ENCODE data around the gene CACNG7.

Gene CACNG7

DNA sequence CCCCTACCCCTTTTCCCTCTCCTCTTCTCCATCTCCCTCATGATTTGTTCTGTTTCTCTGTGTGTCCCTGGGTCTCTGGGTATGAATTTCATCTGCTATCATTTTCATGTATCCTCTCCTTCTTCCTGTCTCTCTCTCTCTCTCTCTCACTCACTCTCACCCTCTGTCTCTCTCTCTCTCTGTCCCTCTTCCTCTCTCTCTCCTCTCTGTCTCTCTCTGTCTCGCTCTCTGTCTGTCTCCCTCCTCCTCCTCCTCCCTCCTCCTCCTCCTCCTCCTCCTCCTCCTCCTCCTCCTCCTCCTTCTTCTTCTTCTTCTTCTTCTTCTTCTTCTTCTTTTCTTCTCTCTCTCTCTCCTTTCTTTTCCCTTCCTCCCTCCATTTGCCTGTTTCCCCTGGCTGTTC is 3.3 kb upstream of the CACNG7 start:
- no peak overlapping the region for H3K9ac ChIP-seq (ENCODE audit: low read depth in 1 of 2, low read length in 2 of 2)
- H3K36me3 ChIP-seq (ENCODE audit: control insufficient read depth in 1 of 2, insufficient read depth in 2 of 2, low read length in 2 of 2), result no peaks in the 10 kb centered on the region
- H3K4me3 ChIP-seq (ENCODE audit: low read depth in 1 of 2, low read length in 2 of 2), result no peak overlapping the region
- H3K9me3 ChIP-seq (ENCODE audit: control insufficient read depth in 1 of 2, low read length in 2 of 2), result no peaks in the 10 kb centered on the region
- peaks cover 24 to 46% of the 10 kb centered on the region in 2 donors for H3K27me3 ChIP-seq (ENCODE audit: control insufficient read depth in 1 of 2, insufficient read depth in 2 of 2, low read length in 2 of 2)
- H3K4me1 ChIP-seq (ENCODE audit: control insufficient read depth in 1 of 2, insufficient read depth in 2 of 2, low read length in 2 of 2), result peaks cover 0 to 3% of the 10 kb centered on the region in 2 donors
- no peak overlapping the region for H3K27ac ChIP-seq (ENCODE audit: low read depth, low read length)

DNA sequence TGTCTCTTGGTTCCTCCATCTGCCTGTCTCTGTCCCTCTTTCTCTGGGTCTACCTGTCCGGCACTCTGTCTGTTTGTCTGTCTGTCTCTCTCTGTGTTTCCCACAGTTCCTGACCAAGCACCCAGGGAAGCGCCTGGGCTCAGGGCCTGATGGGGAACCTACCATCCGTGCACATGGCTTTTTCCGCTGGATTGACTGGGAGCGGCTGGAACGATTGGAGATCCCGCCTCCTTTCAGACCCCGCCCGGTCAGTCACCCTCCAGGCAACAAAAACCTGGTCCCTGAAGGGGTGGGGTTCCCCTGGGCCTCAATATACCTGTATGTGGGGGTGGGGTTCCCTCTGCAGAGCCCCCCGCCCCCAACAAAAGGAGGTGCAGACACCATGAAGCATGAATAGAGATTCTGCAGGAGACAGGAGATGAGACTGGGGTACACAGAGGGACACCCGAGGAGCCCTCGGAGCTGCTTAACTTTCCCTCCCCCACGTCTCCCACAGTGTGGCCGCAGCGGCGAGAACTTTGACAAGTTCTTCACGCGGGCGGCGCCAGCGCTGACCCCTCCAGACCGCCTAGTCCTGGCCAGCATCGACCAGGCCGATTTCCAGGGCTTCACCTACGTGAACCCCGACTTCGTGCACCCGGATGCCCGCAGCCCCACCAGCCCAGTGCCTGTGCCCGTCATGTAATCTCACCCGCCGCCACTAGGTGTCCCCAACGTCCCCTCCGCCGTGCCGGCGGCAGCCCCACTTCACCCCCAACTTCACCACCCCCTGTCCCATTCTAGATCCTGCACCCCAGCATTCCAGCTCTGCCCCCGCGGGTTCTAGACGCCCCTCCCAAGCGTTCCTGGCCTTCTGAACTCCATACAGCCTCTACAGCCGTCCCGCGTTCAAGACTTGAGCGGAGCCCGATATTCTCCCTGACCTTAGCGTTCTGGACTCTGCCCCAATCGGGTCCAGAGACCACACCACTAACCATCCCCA is 2.6 kb upstream of the CACNG7 start:
- H3K9ac ChIP-seq (ENCODE audit: low read depth in 1 of 2, low read length in 2 of 2), result no peak overlapping the region

GRCh38 chr19:53907193-53907581 is 1.9 kb upstream of the CACNG7 start:
- Histone ChIP-seq H3K9ac (ENCODE audit: low read depth in 1 of 2, low read length in 2 of 2) (no peak overlapping the region), H3K9me3 (ENCODE audit: control insufficient read depth in 1 of 2, low read length in 2 of 2) (no peaks in the 10 kb centered on the region), H3K4me1 (ENCODE audit: control insufficient read depth in 1 of 2, insufficient read depth in 2 of 2, low read length in 2 of 2) (peaks cover 0 to 3% of the 10 kb centered on the region in 2 donors), H3K27me3 (ENCODE audit: control insufficient read depth in 1 of 2, insufficient read depth in 2 of 2, low read length in 2 of 2) (peaks cover 28 to 53% of the 10 kb centered on the region in 2 donors), H3K27ac (ENCODE audit: low read depth, low read length) (no peak overlapping the region), H3K4me3 (ENCODE audit: low read depth in 1 of 2, low read length in 2 of 2) (no peak overlapping the region), H3K36me3 (ENCODE audit: control insufficient read depth in 1 of 2, insufficient read depth in 2 of 2, low read length in 2 of 2) (no peaks in the 10 kb centered on the region)

More for the DNA sequence above, 2.6 kb upstream of the CACNG7 start:
- peaks cover 0 to 3% of the 10 kb centered on the region in 2 donors for H3K4me1 ChIP-seq (ENCODE audit: control insufficient read depth in 1 of 2, insufficient read depth in 2 of 2, low read length in 2 of 2)
- H3K27me3 ChIP-seq (ENCODE audit: control insufficient read depth in 1 of 2, insufficient read depth in 2 of 2, low read length in 2 of 2), result peaks cover 25 to 49% of the 10 kb centered on the region in 2 donors
- no peaks in the 10 kb centered on the region for H3K9me3 ChIP-seq (ENCODE audit: control insufficient read depth in 1 of 2, low read length in 2 of 2)
- H3K36me3 ChIP-seq (ENCODE audit: control insufficient read depth in 1 of 2, insufficient read depth in 2 of 2, low read length in 2 of 2), result no peaks in the 10 kb centered on the region
- H3K4me3 ChIP-seq (ENCODE audit: low read depth in 1 of 2, low read length in 2 of 2), result no peak overlapping the region
- H3K27ac ChIP-seq (ENCODE audit: low read depth, low read length), result no peak overlapping the region

DNA sequence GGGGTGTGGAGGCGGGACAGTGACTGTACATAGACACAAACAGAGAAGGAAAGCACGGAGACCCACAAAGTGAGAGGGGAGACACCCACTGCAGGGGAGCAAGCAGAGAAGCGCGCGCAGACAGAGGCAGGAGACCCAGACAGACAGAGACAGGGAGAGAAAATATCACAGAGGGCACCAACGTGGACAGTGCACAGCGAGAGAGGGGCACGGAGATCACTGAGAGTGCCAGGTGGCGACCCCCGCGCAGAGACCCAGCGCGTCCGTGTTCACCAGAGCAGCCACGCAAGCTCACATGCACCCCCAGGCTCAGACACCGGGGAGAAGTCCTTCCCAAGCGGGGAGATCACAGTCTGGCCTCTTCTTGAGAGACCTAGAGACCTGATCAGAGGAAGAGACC is 1.4 kb upstream of the CACNG7 start:
- Histone ChIP-seq H3K9me3 (ENCODE audit: control insufficient read depth in 1 of 2, low read length in 2 of 2) (no peaks in the 10 kb centered on the region), H3K27ac (ENCODE audit: low read depth, low read length) (no peak overlapping the region), H3K4me1 (ENCODE audit: control insufficient read depth in 1 of 2, insufficient read depth in 2 of 2, low read length in 2 of 2) (peaks cover 0 to 3% of the 10 kb centered on the region in 2 donors), H3K9ac (ENCODE audit: low read depth in 1 of 2, low read length in 2 of 2) (no peak overlapping the region), H3K27me3 (ENCODE audit: control insufficient read depth in 1 of 2, insufficient read depth in 2 of 2, low read length in 2 of 2) (peaks cover 29 to 58% of the 10 kb centered on the region in 2 donors), H3K36me3 (ENCODE audit: control insufficient read depth in 1 of 2, insufficient read depth in 2 of 2, low read length in 2 of 2) (no peaks in the 10 kb centered on the region), H3K4me3 (ENCODE audit: low read depth in 1 of 2, low read length in 2 of 2) (no peak overlapping the region)

DNA sequence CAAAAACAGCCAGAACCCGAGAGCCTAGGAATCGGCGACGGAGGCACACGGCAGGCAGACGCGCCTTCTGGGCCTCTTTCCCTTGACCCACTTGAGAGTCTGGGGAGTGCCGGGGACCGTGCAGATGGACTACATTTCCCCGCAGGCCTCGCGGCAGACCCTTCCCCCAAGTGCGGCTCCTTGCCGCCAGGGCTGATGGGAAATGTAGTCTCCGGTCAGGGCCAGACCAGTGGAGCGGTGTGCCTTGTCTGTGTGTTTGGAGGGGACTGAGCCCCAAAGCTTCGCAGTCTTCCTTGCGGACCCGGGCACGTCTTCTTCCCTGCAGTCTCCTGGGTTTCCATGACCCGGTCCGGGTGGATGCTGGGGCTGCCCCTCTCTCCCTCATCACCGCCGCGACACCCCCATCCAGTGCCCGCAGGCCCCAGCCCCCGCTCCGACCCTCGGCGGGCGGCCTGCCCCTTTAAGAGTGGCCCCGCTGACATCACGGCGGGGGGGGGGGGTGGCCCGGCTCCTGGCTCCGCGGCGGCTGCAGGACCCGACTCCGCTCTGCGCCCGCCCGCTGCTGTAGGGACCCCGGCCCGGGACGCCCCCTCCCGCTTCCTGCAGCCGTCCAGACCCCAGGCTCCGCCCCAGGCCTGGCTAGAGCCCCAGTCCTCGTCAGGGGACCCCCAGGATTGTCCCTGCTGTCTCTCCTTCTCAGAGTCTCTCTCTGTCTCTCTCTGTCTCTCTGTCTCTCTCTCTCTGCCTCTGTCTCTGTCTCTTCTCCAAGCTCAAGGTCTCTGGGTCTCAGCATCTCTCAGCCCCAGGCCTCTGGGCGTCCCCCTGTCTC is 758 bp upstream of the CACNG7 start:
- Histone ChIP-seq H3K9me3 (ENCODE audit: control insufficient read depth in 1 of 2, low read length in 2 of 2) (no peaks in the 10 kb centered on the region), H3K4me1 (ENCODE audit: control insufficient read depth in 1 of 2, insufficient read depth in 2 of 2, low read length in 2 of 2) (peaks cover 0 to 3% of the 10 kb centered on the region in 2 donors), H3K4me3 (ENCODE audit: low read depth in 1 of 2, low read length in 2 of 2) (no peak overlapping the region), H3K27me3 (ENCODE audit: control insufficient read depth in 1 of 2, insufficient read depth in 2 of 2, low read length in 2 of 2) (peaks cover 29 to 60% of the 10 kb centered on the region in 2 donors), H3K27ac (ENCODE audit: low read depth, low read length) (no peak overlapping the region), H3K9ac (ENCODE audit: low read depth in 1 of 2, low read length in 2 of 2) (no peak overlapping the region), H3K36me3 (ENCODE audit: control insufficient read depth in 1 of 2, insufficient read depth in 2 of 2, low read length in 2 of 2) (no peaks in the 10 kb centered on the region)

DNA sequence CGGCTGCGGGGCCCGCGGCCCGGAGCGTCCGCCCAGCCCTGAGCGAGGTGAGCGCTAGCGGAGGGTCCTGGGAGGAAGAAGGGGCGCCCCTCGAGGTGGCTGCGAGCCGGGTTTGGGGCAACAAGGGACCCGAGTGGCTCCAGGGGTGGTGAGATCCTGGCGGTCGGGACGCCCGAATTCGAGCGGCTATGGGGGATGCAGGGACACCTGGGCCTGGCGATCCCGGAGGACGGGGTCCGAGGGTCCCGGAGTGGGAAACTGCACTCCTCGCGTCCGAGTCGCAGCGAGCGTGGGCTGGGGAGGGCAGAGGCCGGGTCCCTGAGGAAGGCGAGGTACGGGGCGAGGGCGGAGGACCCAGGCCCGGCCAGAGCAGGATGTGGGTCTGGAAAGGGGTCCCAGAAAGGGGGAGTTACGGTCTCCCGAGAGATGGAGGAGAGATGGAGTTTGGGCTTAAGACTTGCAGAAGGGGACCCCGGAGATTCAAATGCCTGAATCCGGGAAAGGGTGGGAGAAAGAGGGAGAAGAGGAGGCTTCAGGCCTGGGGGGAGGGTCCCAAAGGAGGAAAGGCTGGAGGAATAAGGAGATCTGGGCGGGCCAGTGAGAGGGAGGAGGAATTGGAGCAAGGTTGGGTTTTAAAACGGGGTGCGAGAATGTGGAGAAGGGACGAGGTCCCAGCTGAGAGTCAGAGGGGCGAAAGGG is 542 bp downstream of the CACNG7 start:
- no peak overlapping the region for H3K9ac ChIP-seq (ENCODE audit: low read depth in 1 of 2, low read length in 2 of 2)
- H3K27ac ChIP-seq (ENCODE audit: low read depth, low read length), result no peak overlapping the region
- H3K9me3 ChIP-seq (ENCODE audit: control insufficient read depth in 1 of 2, low read length in 2 of 2), result no peaks in the 10 kb centered on the region
- peaks cover 29 to 60% of the 10 kb centered on the region in 2 donors for H3K27me3 ChIP-seq (ENCODE audit: control insufficient read depth in 1 of 2, insufficient read depth in 2 of 2, low read length in 2 of 2)
- no peaks in the 10 kb centered on the region for H3K36me3 ChIP-seq (ENCODE audit: control insufficient read depth in 1 of 2, insufficient read depth in 2 of 2, low read length in 2 of 2)
- no peak overlapping the region for H3K4me3 ChIP-seq (ENCODE audit: low read depth in 1 of 2, low read length in 2 of 2)
- H3K4me1 ChIP-seq (ENCODE audit: control insufficient read depth in 1 of 2, insufficient read depth in 2 of 2, low read length in 2 of 2), result peaks cover 0 to 3% of the 10 kb centered on the region in 2 donors

- Histone ChIP-seq H3K27me3 (ENCODE audit: control insufficient read depth in 1 of 2, insufficient read depth in 2 of 2, low read length in 2 of 2) (peaks cover 29 to 55% of the 10 kb centered on the region in 2 donors), H3K27ac (ENCODE audit: low read depth, low read length) (no peak overlapping the region), H3K36me3 (ENCODE audit: control insufficient read depth in 1 of 2, insufficient read depth in 2 of 2, low read length in 2 of 2) (no peaks in the 10 kb centered on the region), H3K4me3 (ENCODE audit: low read depth in 1 of 2, low read length in 2 of 2) (no peak overlapping the region), H3K4me1 (ENCODE audit: control insufficient read depth in 1 of 2, insufficient read depth in 2 of 2, low read length in 2 of 2) (peaks cover 0 to 3% of the 10 kb centered on the region in 2 donors), H3K9ac (ENCODE audit: low read depth in 1 of 2, low read length in 2 of 2) (no peak overlapping the region), H3K9me3 (ENCODE audit: control insufficient read depth in 1 of 2, low read length in 2 of 2) (no peaks in the 10 kb centered on the region)
Observed at GRCh38 chr19:53910170-53910518, 1.1 kb downstream of the CACNG7 start.

DNA sequence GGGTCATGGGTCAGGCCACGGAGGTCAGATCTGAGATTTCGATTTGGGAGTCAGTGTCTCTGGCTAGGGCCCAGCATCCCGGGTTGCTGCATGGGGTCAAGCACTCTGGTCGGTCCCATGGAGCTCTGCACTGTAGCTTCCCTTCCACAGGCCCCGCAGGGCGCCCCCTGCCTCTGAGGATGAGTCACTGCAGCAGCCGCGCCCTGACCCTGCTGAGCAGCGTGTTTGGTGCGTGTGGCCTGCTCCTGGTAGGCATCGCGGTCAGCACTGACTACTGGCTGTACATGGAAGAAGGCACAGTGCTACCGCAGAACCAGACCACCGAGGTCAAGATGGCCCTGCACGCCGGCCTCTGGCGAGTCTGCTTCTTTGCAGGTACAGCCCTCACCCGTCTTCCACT is 3.6 kb downstream of the CACNG7 start:
- no peaks in the 10 kb centered on the region for H3K36me3 ChIP-seq (ENCODE audit: control insufficient read depth in 1 of 2, insufficient read depth in 2 of 2, low read length in 2 of 2)
- no peaks in the 10 kb centered on the region for H3K9me3 ChIP-seq (ENCODE audit: control insufficient read depth in 1 of 2, low read length in 2 of 2)
- peaks cover 28 to 40% of the 10 kb centered on the region in 2 donors for H3K27me3 ChIP-seq (ENCODE audit: control insufficient read depth in 1 of 2, insufficient read depth in 2 of 2, low read length in 2 of 2)
- H3K4me3 ChIP-seq (ENCODE audit: low read depth in 1 of 2, low read length in 2 of 2), result no peak overlapping the region
- no peak overlapping the region for H3K27ac ChIP-seq (ENCODE audit: low read depth, low read length)
- no peak overlapping the region for H3K9ac ChIP-seq (ENCODE audit: low read depth in 1 of 2, low read length in 2 of 2)
- peaks cover 0 to 3% of the 10 kb centered on the region in 2 donors for H3K4me1 ChIP-seq (ENCODE audit: control insufficient read depth in 1 of 2, insufficient read depth in 2 of 2, low read length in 2 of 2)

- no peaks in the 10 kb centered on the region for H3K4me1 ChIP-seq (ENCODE audit: control insufficient read depth in 1 of 2, insufficient read depth in 2 of 2, low read length in 2 of 2)
- H3K9me3 ChIP-seq (ENCODE audit: control insufficient read depth in 1 of 2, low read length in 2 of 2), result no peaks in the 10 kb centered on the region
- H3K27me3 ChIP-seq (ENCODE audit: control insufficient read depth in 1 of 2, insufficient read depth in 2 of 2, low read length in 2 of 2), result peaks cover 9 to 20% of the 10 kb centered on the region in 2 donors
- H3K27ac ChIP-seq (ENCODE audit: low read depth, low read length), result no peak overlapping the region
- no peaks in the 10 kb centered on the region for H3K36me3 ChIP-seq (ENCODE audit: control insufficient read depth in 1 of 2, insufficient read depth in 2 of 2, low read length in 2 of 2)
- H3K9ac ChIP-seq (ENCODE audit: low read depth in 1 of 2, low read length in 2 of 2), result no peak overlapping the region
- H3K4me3 ChIP-seq (ENCODE audit: low read depth in 1 of 2, low read length in 2 of 2), result no peak overlapping the region
Observed at GRCh38 chr19:53915000-53915399, 5.9 kb downstream of the CACNG7 start.

Data from duodenal mucosa (tissue), 2 donors.